HEK293T (cell line): ENCODE results near the gene STYXL1.

Source experiments
- BHLHE40 ChIP-seq: fragments of 450-650 bp; IDR thresholded peaks from 2 replicates; pipeline ENCODE4 v1.6.1; 2016; ENCODE audit warnings: mild to moderate bottlenecking, moderate library complexity, borderline replicate concordance
- CTBP1 ChIP-seq: fragments of 450-650 bp; IDR thresholded peaks from 2 replicates; pipeline ENCODE4 v1.6.1; 2016; ENCODE audit warnings: borderline replicate concordance
- ELF4 ChIP-seq: fragments of 450-650 bp; IDR thresholded peaks from 2 replicates; pipeline ENCODE4 v1.6.1; 2017; ENCODE audit warnings: antibody characterized with exemption
- FOXA1 ChIP-seq: fragments of 450-650 bp; IDR thresholded peaks from 2 replicates; pipeline ENCODE4 v1.6.1; 2016; ENCODE audit warnings: mild to moderate bottlenecking
- FOXK2 ChIP-seq: fragments of 450-650 bp; IDR thresholded peaks from 2 replicates; pipeline ENCODE4 v1.6.1; 2016; ENCODE audit warnings: mild to moderate bottlenecking
- FOXM1 ChIP-seq: fragments of 450-650 bp; IDR thresholded peaks from 2 replicates; pipeline ENCODE4 v1.6.1; 2017; ENCODE audit warnings: mild to moderate bottlenecking, borderline replicate concordance
- L3MBTL2 ChIP-seq: fragments of 450-650 bp; conservative IDR thresholded peaks from 2 replicates; pipeline ENCODE4 v1.6.1; 2016; ENCODE audit warnings: mild to moderate bottlenecking
- LEF1 ChIP-seq: fragments of 450-650 bp; IDR thresholded peaks from 2 replicates; pipeline ENCODE4 v1.6.1; 2017; ENCODE audit warnings: mild to moderate bottlenecking, borderline replicate concordance
- NFRKB ChIP-seq: fragments of 450-650 bp; IDR thresholded peaks from 2 replicates; pipeline ENCODE4 v1.6.1; 2016; ENCODE audit warnings: mild to moderate bottlenecking, moderate library complexity
- PKNOX1 ChIP-seq: fragments of 450-650 bp; IDR thresholded peaks from 2 replicates; pipeline ENCODE4 v1.6.1; 2016
- SP1 ChIP-seq: fragments of 450-650 bp; IDR thresholded peaks from 2 replicates; pipeline ENCODE4 v1.6.1; 2017
- SUZ12 ChIP-seq: fragments of 450-650 bp; IDR thresholded peaks from 2 replicates; pipeline ENCODE4 v1.6.1; 2016; ENCODE audit warnings: mild to moderate bottlenecking
- TARDBP ChIP-seq: fragments of 450-650 bp; IDR thresholded peaks from 2 replicates; pipeline ENCODE4 v1.6.1; 2016
- ZNF384 ChIP-seq: fragments of 450-650 bp; IDR thresholded peaks from 2 replicates; pipeline ENCODE4 v1.6.1; 2016

- TF ChIP-seq TARDBP (no peak), FOXK2 (no peak), LEF1 (no peak), FOXM1 (no peak), BHLHE40 (no peak), ZNF384 (no peak), PKNOX1 (no peak), NFRKB (no peak), SP1 (no peak), FOXA1 (no peak), SUZ12 (no peak), L3MBTL2 (no peak), CTBP1 (no peak), ELF4 (no peak)
Measured at GRCh38 chr7:75996476-75996875, 51.3 kb downstream of the STYXL1 start.
